ENCODE data around the gene GALE. TPM values are rescaled to one million over a fixed set of nuclear protein-coding genes. Genes with fewer than 3 reads are reported as not detected.

Gene GALE
- 12.6 and 35.3 TPM in 2 replicates for total RNA-seq

DNA sequence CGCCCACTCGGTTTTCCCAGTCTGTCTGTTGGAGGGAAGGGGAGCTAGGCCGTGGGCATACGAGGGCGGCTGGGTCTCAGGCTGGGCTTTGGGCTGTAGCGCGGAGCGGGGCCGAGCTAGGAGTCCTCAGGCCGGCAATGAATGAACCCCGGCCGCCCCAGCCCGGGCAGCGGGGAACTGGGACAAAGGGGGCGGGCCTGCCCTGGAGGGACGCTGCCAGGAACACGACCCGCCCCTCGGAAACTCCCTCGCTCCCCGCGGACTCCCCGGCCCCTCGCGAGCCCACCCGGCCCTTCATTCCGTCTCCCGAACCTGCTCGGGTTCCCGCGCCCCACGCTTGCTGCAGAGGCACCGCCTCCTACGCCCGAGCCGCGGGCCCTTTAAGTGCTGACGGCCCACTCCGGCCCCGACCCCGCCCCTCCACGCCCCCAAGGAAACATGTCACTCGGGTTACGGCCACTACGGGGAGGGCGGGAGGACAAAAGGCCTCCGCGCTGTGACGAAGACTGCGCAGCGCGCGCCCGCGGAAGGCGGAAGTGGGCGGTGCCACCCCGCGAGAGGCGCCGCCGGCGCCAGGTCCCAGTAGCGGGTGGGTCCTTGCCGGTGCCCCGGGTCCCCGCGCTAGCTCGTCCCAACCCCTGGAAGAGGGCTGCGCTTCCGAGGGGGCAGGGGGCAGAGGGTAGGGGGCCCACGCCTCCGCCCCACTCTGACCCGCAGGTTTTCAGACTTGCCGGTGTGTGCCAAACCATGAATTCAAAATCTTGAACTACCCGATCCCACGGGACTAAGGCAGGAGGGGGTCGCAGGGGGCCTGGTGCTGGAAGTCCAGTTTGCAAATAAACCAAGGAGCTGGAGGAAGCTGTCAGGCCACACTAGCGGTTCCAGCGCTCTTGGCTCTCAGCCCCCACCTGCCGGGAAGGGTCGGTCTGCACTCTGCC lies at the start of gene GALE:
Gene GALE (minus strand): TSS at position 355 of the 938 bp plus-strand sequence. CDS start 1,747 bp downstream, outside the sequence.

DNA sequence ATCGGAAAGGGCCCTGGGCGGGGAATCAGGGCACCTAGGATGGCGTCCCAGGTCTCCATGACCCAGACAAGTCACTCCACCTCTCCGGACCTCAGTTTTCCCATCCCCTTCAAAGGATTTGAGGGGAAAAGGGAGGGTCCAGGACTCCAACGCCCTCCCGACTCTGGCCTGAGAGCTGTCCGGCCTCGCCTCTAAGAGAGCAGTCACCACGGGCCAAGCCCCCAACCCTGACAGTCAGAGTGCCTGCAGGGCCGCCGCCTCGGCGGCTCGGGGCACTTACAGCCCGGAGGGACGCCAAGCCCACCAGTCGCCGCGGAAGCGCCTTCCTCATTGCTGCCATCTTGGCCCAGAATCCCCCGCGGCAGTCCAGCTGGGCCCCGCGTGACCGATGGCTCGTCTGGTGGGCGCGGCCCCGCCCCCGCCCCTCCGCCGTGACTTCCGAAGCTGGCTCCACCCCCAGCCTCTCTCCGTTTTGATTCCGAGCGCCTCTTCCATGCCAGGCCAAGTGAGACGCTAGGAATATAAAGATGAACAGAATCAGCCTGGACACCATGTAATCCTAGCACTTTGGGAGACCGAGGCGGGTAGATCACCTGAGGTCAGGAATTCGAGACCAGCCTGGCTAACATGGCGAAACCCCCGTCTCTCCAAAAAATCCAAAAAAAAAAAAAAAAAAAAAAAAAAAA lies 24.7 kb upstream of the GALE start, which contains the start of gene HMGCL:
Gene HMGCL (minus strand): TSS at position 354 of the 686 bp plus-strand sequence. CDS start 14 bp downstream, at position 340.

DNA sequence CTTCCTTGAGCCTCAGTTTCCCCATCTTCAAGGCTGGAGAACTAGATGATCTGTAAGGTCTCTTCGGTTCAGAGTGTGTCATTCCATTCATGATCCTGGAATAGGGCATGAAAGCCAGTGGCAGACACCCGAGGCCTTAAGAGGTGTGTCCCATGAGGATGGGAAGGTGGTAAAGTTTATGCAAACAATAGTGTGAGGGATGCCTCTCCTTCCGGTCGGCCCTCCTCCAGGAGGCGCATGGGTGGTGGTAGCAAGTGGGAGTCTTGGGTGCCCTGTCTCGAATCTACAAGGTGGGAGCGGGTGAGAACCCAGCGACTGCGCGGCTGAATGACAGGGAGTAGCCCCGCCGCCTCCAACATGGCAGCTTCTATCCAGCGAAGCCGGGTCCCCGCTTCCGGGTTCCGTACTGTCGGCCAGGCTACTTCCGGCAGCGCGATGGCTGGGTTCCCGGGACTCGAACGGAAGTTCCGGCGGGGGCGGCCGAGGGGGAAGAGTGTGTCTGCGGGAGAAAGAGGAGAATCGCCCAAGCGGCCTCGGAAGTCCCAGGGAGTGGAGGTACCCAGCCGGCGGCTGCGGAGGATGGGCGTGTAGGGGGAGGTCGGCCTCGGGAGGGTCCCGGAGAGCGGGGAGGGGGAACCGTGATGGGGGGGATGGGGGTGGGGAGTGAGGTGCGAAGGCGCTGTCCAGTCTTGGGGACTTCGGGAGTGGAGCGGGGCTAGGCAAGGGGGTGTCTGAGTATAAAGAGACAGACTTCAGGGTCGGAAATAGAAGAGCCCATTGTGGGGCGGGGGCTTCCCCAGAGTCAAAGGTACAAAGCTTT lies 9.6 kb downstream of the GALE start, which contains the start of gene LYPLA2:
Gene LYPLA2 (plus strand): TSS at position 450 of the 820 bp plus-strand sequence. CDS start 1,538 bp downstream, outside the sequence.

DNA sequence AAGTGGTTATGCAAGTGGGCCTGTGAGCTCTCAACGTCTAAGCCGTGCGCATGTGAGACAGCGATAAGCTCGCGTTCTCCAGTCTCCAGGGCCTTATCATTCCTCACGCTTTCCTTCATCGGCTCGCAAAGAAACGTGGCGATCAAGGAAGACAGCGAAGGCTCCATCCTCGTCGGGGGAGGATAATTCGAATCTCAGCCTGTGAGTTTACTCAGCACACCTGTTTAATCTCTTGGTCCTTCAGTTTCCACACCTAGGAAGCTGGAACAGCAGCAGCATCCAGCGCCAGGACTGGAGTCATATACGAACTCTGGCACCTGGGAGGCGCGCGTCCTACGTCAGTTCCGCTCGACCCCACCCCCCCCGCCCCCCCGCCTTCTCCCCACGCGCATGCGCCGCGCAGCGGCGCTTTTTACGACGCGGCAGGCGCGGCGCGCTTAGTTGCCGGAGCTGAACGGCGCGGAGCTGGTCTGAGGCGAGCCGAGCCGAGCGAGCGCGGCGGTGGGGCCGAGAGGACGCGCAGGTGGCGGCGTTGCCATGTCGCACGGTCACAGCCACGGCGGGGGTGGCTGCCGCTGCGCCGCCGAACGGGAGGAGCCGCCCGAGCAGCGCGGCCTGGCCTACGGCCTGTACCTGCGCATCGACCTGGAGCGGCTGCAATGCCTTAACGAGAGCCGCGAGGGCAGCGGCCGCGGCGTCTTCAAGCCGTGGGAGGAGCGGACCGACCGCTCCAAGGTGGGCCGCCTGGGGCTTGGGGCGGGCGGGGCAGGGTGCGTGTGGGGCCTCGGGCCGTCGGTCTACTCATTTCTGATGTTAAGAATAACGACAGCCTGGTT lies 22.4 kb downstream of the GALE start, which contains the start of gene PITHD1:
Gene PITHD1 (plus strand): TSS at position 440 of the 836 bp plus-strand sequence. CDS start 98 bp downstream, at position 538.

Other genes with a start within 250 kb of the GALE start
- 104 and 205 TPM in 2 replicates for gene ID3, start 241.3 kb downstream of the GALE start, total RNA-seq
- gene RPL11, start 108.9 kb downstream of the GALE start, total RNA-seq, result 679 and 690 TPM in 2 replicates
- 23.5 and 25.3 TPM in 2 replicates for gene ELOA, start 57.3 kb downstream of the GALE start, total RNA-seq
- 31.8 and 32.7 TPM in 2 replicates for gene PITHD1, start 22.3 kb downstream of the GALE start, total RNA-seq
- 33.0 and 38.6 TPM in 2 replicates for gene LYPLA2, start 9.6 kb downstream of the GALE start, total RNA-seq
- gene HMGCL, start 24.7 kb upstream of the GALE start, total RNA-seq, result 53.0 and 58.0 TPM in 2 replicates
- gene FUCA1, start 67.5 kb upstream of the GALE start, total RNA-seq, result 15.0 and 30.2 TPM in 2 replicates
- not detected in 2 replicates for gene CNR2, start 112.6 kb upstream of the GALE start, total RNA-seq
- gene PNRC2, start 159.1 kb upstream of the GALE start, total RNA-seq, result 45.9 and 74.0 TPM in 2 replicates
- 60.0 and 72.1 TPM in 2 replicates for gene SRSF10, start 179.6 kb upstream of the GALE start, total RNA-seq

Data from smooth muscle cell of the pulmonary artery (primary cell).